ENCODE data around the gene ZNF687.

ZNF687 gene

GRCh38 chr1:151309811-151310323 lies 27.8 kb downstream of the ZNF687 start:
- TF ChIP-seq CTCF (conservative IDR thresholded peaks at IDR 0.05) = no peak
- H3K27ac ChIP-seq = no peak overlapping the region

DNA sequence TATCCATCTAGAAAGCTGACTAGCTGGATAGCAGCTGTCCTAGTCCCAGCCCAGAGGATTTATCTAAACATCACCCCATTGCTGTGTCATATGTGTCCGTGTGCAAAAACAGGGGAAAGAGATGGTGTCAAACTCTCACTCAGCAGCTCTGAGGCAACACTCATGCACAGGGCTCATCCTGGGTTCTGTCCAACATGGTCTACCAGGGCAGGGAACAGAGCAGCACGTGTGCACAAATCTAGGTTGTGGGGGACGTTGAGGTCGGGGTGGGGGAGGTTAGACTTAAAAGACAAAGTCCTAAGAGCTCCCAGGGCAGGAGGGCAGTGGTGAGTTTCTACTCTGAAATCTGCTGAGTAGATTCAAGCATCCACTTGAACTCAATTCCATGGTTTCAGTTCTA lies 28.9 kb downstream of the ZNF687 start:
- no peak overlapping the region for H3K27ac ChIP-seq
- TF ChIP-seq CTCF (conservative IDR thresholded peaks at IDR 0.05) = no peak

- no peak for TF ChIP-seq CTCF (conservative IDR thresholded peaks at IDR 0.05)
- no peak overlapping the region for H3K27ac ChIP-seq
Observed at GRCh38 chr1:151311589-151312331, 29.7 kb downstream of the ZNF687 start.

DNA sequence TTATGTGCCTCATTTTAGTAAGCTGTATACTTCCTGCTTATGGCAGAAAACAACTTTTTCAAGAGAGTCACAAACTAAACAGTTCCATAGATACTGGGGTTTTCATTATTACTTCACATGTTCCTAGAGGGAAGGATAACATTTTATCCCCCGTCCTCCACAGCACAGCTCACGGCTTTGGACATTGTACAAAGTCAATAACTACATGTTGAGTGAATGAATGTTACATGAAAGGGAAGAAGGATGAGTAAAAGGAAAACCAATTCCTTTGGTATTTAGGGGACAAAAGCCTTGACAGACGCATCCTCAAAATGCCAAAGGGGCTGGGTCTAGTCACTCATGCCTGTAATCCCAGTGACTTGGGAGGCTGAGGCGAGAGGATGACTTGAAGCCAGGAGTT lies 30.3 kb downstream of the ZNF687 start:
- H3K27ac ChIP-seq = no peak overlapping the region
- TF ChIP-seq CTCF (conservative IDR thresholded peaks at IDR 0.05) = no peak

DNA sequence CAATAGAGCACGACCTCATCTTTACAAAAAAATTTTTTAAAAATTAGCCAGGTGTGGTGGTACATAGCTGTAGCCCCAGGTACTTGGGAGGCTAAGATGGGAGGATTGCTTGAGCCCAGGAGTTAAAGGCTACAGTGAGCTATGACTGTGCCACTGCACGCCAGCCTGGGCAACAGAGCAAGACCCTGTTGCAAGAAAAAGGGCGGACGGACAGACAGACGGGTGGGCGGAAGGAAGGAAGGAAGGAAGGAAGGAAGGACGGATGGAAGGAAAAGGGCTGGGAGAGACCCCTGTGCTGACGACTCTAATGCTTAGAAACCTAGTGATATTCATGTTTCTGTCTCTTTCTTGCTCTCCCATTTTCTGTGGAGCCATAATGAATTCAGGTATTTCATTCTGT lies 30.7 kb downstream of the ZNF687 start:
- H3K27ac ChIP-seq = no peak overlapping the region

DNA sequence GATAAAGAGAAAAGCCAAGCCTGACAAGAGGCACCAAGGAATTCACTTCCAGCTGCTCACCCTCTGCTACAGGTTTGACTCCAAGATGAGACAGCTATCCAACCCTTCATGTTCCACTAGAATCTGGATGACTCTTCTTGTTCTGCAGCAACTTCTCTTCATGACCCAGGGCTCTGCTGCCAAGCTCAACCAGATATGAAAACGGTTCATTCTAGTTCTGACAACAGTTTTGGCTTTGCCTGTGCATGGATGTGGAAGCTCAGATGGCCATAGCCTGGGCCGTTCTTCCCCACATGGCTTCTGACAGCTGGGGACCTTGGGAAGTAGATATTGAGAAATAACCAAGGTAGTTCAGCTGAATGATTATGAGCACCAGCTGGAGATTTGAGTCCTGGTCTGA lies 31.4 kb downstream of the ZNF687 start:
- H3K27ac ChIP-seq = no peak overlapping the region
- no peak for TF ChIP-seq CTCF (conservative IDR thresholded peaks at IDR 0.05)

More for the DNA sequence above, 30.7 kb downstream of the ZNF687 start:
- no peak for TF ChIP-seq CTCF (conservative IDR thresholded peaks at IDR 0.05)

DNA sequence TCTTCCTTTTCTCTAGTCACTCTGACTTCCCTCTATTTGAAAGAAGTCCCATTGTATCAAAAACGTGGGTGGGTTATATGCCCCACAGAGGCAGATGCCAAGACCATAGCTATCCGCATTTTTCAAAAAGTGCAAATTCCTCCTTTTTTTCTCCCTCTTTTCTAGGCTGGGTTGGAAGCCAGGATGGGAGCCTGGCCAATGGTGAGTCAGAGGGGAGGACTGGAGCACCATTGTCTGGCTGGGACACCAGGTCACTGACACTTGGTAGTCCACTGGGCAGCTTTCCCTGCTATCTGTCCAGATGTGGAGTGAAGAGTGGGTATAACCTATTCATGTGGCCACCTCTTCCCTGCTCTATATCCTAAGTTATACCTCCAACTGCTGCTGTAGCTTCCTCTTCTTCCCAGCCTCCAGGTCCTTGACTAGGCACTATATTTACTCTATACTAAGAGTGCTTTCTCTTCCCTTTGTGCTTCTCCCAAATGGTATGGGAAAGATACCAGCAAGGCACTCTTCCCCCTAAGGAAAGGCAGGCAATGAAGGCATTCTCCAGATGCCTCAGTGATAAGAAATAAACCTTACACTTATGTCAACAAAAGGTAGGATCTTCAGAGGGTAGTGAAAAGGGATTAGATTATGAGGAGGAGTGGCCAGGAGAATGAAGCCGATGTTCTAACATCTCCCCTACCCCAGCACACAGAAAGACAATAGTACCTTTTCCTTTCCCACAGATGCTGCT lies 32.2 kb downstream of the ZNF687 start:
- H3K27ac ChIP-seq = no peak overlapping the region
- TF ChIP-seq CTCF (conservative IDR thresholded peaks at IDR 0.05) = no peak

All from VCaP (cell line).